HepG2 (cell line): ENCODE measurements around the gene PHTF1. TPM values are rescaled to one million over a fixed set of nuclear protein-coding genes. Genes with fewer than 3 reads are reported as not detected.

ENCODE experiments used
- ATAC-seq: fragments of 200-7000 bp; cut with Tn5 transposase; 3 replicates; pipeline ENCODE4 v1.9.1; 2020; ENCODE audit warnings: mild to moderate bottlenecking, moderate library complexity
- BruUV-seq: library from RNA; stranded (reverse); fragments of 400-500 nt; replicated peaks from 2 replicates; lab custom pipeline; 2021; lab: Mats Ljungman, UMichigan
- CTCF ChIA-PET: fragments of 300-600 bp; formaldehyde crosslinking; extraction: SDS; loops from one replicate; lab custom pipeline; 2021; ENCODE audit warnings: low total read pairs, inconsistent platforms, low intra/inter-chr PET ratio; lab: Yijun Ruan, JAX
- POLR2A ChIA-PET: fragments of 350-600 bp; sonication (Branson Sonifier 250); formaldehyde crosslinking; loops from one replicate; lab custom pipeline; 2020; ENCODE audit warnings: antibody characterized with exemption, inconsistent platforms; lab: Yijun Ruan, JAX
- DNase-seq: peaks from one replicate; pipeline ENCODE4 v3.0.0-alpha.2; 2015; ENCODE audit warnings: low spot score
- FAIRE-seq: peaks from 3 replicates; lab custom pipeline; 2011; peaks lifted over from hg19 to GRCh38; lab: Jason Lieb, UNC
- H2AFZ ChIP-seq: one replicate; pipeline ENCODE4 v1.6.1; 2011; ENCODE audit warnings: low read length, inconsistent platforms
- H3K27ac ChIP-seq: fragments of 300-600 bp; 3 replicates; pipeline ENCODE4 v1.8.0; 2011; ENCODE audit warnings: mixed run types, mild to moderate bottlenecking, mixed read lengths, low read length, inconsistent platforms; ENCODE audit not compliant: insufficient read depth; ENCODE audit errors: extremely low read length
- H3K27me3 ChIP-seq, 2 experiments: fragments of 200-600 bp in 1 of 2; 2 replicates in 1 of 2; 3 replicates in 1 of 2; pipeline versions ENCODE4 v1.6.0 to v1.8.0; 2011; ENCODE audit warnings: low read length in 2 of 2, mild to moderate bottlenecking in 2 of 2, moderate library complexity in 2 of 2, inconsistent platforms in 1 of 2; ENCODE audit not compliant: insufficient read depth in 2 of 2, control insufficient read depth in 1 of 2
- H3K36me3 ChIP-seq, 2 experiments: fragments of 200-600 bp in 1 of 2; replicated peaks in 1 of 2; 2 replicates in 1 of 2; 3 replicates in 1 of 2; pipeline versions ENCODE4 v1.5.1 to v1.8.0; 2011; ENCODE audit warnings: low read length in 2 of 2, inconsistent platforms in 1 of 2; ENCODE audit not compliant: insufficient read depth in 2 of 2, control insufficient read depth in 1 of 2
- H3K4me1 ChIP-seq: 2 replicates; pipeline ENCODE4 v1.5.1; 2012; ENCODE audit warnings: low read length, inconsistent platforms; ENCODE audit not compliant: insufficient read depth
- H3K4me2 ChIP-seq: 2 replicates; pipeline ENCODE4 v1.6.0; 2011; ENCODE audit warnings: low read depth, low read length, inconsistent platforms
- H3K4me3 ChIP-seq, 3 experiments: fragments of 200-600 bp in 1 of 3; sonication (generic), shearing (Covaris generic) in 1 of 3; replicated peaks in 1 of 3; 2 replicates each; pipeline ENCODE4 v1.5.1; 2011 to 2016; ENCODE audit warnings: low read length in 3 of 3, inconsistent platforms in 2 of 3, low read depth in 2 of 3, mild to moderate bottlenecking in 2 of 3, control low read depth in 1 of 3, mixed read lengths in 1 of 3; ENCODE audit not compliant: insufficient read depth in 1 of 3
- H3K79me2 ChIP-seq: one replicate; pipeline ENCODE4 v1.6.1; 2011; ENCODE audit warnings: low read length, inconsistent platforms; ENCODE audit not compliant: insufficient read depth
- H3K9ac ChIP-seq: 2 replicates; pipeline ENCODE4 v1.6.0; 2011; ENCODE audit warnings: mild to moderate bottlenecking, low read depth, low read length, inconsistent platforms; ENCODE audit not compliant: insufficient read depth
- H3K9me3 ChIP-seq: 2 replicates; pipeline ENCODE4 v1.5.1; 2012; ENCODE audit warnings: mild to moderate bottlenecking, low read length
- H4K20me1 ChIP-seq: 2 replicates; pipeline ENCODE4 v1.6.0; 2011; ENCODE audit warnings: inconsistent platforms, mild to moderate bottlenecking, low read length, moderate library complexity; ENCODE audit not compliant: insufficient read depth
- FOSL1 ChIP-seq: sonication (generic); formaldehyde crosslinking; IDR thresholded peaks from 2 replicates; pipeline ENCODE4 v1.9.0; 2021; ENCODE audit warnings: missing genetic modification reagents, borderline replicate concordance
- HHEX ChIP-seq: IDR thresholded peaks from 2 replicates; pipeline ENCODE4 v1.6.1; 2016; ENCODE audit warnings: control low read depth
- KMT2B ChIP-seq: IDR thresholded peaks from 2 replicates; pipeline ENCODE4 v1.6.1; 2016; ENCODE audit warnings: missing genetic modification reagents, missing compliant biosample characterization
- MTA3 ChIP-seq: sonication (generic); formaldehyde crosslinking; IDR thresholded peaks from 2 replicates; pipeline ENCODE4 v1.4.0; 2020; ENCODE audit warnings: missing genetic modification reagents
- NCOA1 ChIP-seq: sonication (generic); formaldehyde crosslinking; IDR thresholded peaks from 2 replicates; pipeline ENCODE4 v1.9.0; 2021; ENCODE audit warnings: missing genetic modification reagents
- PAF1 ChIP-seq: IDR thresholded peaks from 2 replicates; pipeline ENCODE4 v1.6.1; 2016; ENCODE audit warnings: missing genetic modification reagents, missing compliant biosample characterization
- ZBTB37 ChIP-seq: sonication (generic); formaldehyde crosslinking; IDR thresholded peaks from 2 replicates; pipeline ENCODE4 v1.4.0; 2020; ENCODE audit warnings: mild to moderate bottlenecking, missing genetic modification reagents
- ZNF256 ChIP-seq: sonication (generic); formaldehyde crosslinking; conservative IDR thresholded peaks from 2 replicates; pipeline ENCODE4 v1.4.0; 2020; ENCODE audit warnings: missing genetic modification reagents
- ZNF329 ChIP-seq: sonication (generic); formaldehyde crosslinking; IDR thresholded peaks from 2 replicates; pipeline ENCODE4 v1.9.0; 2021; ENCODE audit warnings: low read depth, mild to moderate bottlenecking, missing genetic modification reagents
- ZNF674 ChIP-seq: sonication (generic); formaldehyde crosslinking; IDR thresholded peaks from 2 replicates; pipeline ENCODE4 v1.5.0; 2020; ENCODE audit warnings: low read depth, mild to moderate bottlenecking, missing genetic modification reagents
- ZNF770 ChIP-seq: sonication (generic); formaldehyde crosslinking; IDR thresholded peaks from 2 replicates; pipeline ENCODE4 v1.5.0; 2020; ENCODE audit warnings: mild to moderate bottlenecking, missing genetic modification reagents
- WGBS: methylation state at CpG from one replicate; pipeline ENCODE4 v1.1.6; 2017; ENCODE audit warnings: low lambda C conversion rate; 5-methylcytosine and 5-hydroxymethylcytosine counted together
- in situ Hi-C: cut with HindIII; loops from 2 replicates; pipeline ENCODE4 v1.10.0; 2017; ENCODE audit warnings: low pct_unique_long_range_greater_than_20kb; ENCODE audit not compliant: extremely low pct_ligation_motif_present
- intact Hi-C: fragments of 100-400 bp; cut with micrococcal nuclease; formaldehyde crosslinking; loops from one replicate; pipeline ENCODE4 v1.10.0; 2022; ENCODE audit not compliant: unreplicated experiment
- polyA plus RNA-seq, 8 experiments: library from polyadenylated mRNA; depleted of rRNA in 3 of 8; stranded (reverse) in 7 of 8; unstranded in 1 of 8; fragments of >200 nt; fragmentation: Illumina TruSeq in 4 of 8; extraction: Trizol in 4 of 8; gene quantifications; 2 replicates each; pipeline versions ENCODE4 v1.2.1 to v1.2.3, GENCODE V29; 2011 to 2016; ENCODE audit warnings: low read depth in 4 of 8, missing spikeins in 1 of 8, mixed read lengths in 1 of 8; ENCODE audit not compliant: insufficient read depth in 1 of 8
- total RNA-seq, 5 experiments: library from RNA; depleted of rRNA; stranded (reverse); fragments of >200 nt; fragmentation: Illumina TruSeq; extraction: Trizol; gene quantifications; 2 replicates each; pipeline ENCODE4 v1.2.3, GENCODE V29; 2016; ENCODE audit warnings: low read depth in 1 of 5

PHTF1 gene
- total and polyA plus RNA-seq, 2 of the 13 experiments (the other 11 are each of a cell fraction or from before 2014, with no cell fraction given), result 5.0 to 19.7 TPM

DNA sequence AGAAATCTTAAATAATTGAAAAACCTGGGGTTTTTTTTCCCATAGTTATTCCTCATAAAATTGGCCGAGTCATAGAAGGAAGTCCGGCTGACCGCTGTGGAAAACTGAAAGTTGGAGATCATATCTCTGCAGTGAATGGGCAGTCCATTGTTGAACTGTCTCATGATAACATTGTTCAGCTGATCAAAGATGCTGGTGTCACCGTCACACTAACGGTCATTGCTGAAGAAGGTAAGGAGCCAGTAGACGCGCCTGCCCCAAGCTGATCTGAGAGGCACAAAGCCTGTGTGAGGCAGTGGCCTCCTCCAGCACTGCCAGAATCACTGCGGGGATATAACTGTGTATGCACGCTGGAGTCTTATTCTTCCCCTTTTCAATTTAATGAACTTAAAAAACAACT is 100.3 kb downstream of the PHTF1 start:
- TF ChIP-seq PAF1 (CRISPR knock-in tag) (no peak), FOSL1 (CRISPR knock-in tag) (no peak), MTA3 (CRISPR knock-in tag) (no peak), ZNF329 (no peak), ZNF674 (CRISPR knock-in tag) (no peak), ZBTB37 (CRISPR knock-in tag) (no peak), NCOA1 (CRISPR knock-in tag) (no peak), ZNF256 (CRISPR knock-in tag) (no peak), HHEX (no peak), KMT2B (no peak), ZNF770 (CRISPR knock-in tag) (no peak)
- Histone ChIP-seq H3K27me3 (no peaks in the 10 kb centered on the region), H2AFZ (no peak overlapping the region), H3K9me3 (no peaks in the 10 kb centered on the region), H3K4me1 (no peaks in the 10 kb centered on the region), H3K79me2 (no peaks in the 10 kb centered on the region), H3K27ac (no peak overlapping the region), H3K36me3 (peaks cover 2 to 12% of the 10 kb centered on the region in 2 experiments; a peak in 4 of 5 replicates), H3K9ac (no peak overlapping the region), H3K4me2 (no peak overlapping the region), H3K4me3 (no peak overlapping the region), H4K20me1 (no peaks in the 10 kb centered on the region)
- POLR2A ChIA-PET, result no interaction called here
- no TSS peak for BruUV-seq
- FAIRE-seq (no peak), DNase-seq (no peak), ATAC-seq (no peak)
- in situ Hi-C loops (loop anchor here (25.0 kb wide), 1 partner anchor 172 kb away; no protein-coding TSS in a partner anchor), intact Hi-C loops (no loop called here)
- CTCF ChIA-PET, result no interaction called here
- WGBS, result 98% methylated on average over 9 of the region's 9 CpGs
